ENCODE results near the gene NR2C1.
"Not testable (repeated sequence)": the region's sequence is repeated elsewhere in the genome, so short reads cannot be mapped to it uniquely, and the experiment has no call there.

Gene NR2C1

GRCh38 chr12:94998326-94998725 is 75.1 kb downstream of the NR2C1 start:
- Histone ChIP-seq H3K27ac (ENCODE audit: low read depth, low read length) (no peak overlapping the region), H3K4ac (ENCODE audit: low read depth, low read length) (no peak overlapping the region), H4K8ac (ENCODE audit: low read depth, low read length) (no peak overlapping the region), H2AK5ac (ENCODE audit: low read length) (no peak overlapping the region), H2BK120ac (ENCODE audit: low read depth, low read length) (no peak overlapping the region), H3K27me3 (ENCODE audit: insufficient read depth, low read length, poor library complexity) (no peaks in the 10 kb centered on the region), H3K18ac (ENCODE audit: low read length) (no peak overlapping the region), H3K79me2 (ENCODE audit: control insufficient read depth, insufficient read depth, low read length) (peaks cover 3% of the 10 kb centered on the region), H3K4me3 (ENCODE audit: low read length) (no peak overlapping the region), H3K36me3 (ENCODE audit: control insufficient read depth, insufficient read depth, low read length) (no peaks in the 10 kb centered on the region), H2BK5ac (ENCODE audit: low read length) (no peak overlapping the region), H3K9ac (ENCODE audit: low read length) (no peak overlapping the region), H2BK15ac (replicated peaks; ENCODE audit: low read depth) (no peak overlapping the region), H3K23ac (ENCODE audit: low read length) (no peak overlapping the region), H4K5ac (ENCODE audit: low read length) (no peak overlapping the region), H3K79me1 (ENCODE audit: low read length) (peaks cover 7% of the 10 kb centered on the region), H3K56ac (ENCODE audit: low read length) (no peak overlapping the region), H3K4me2 (ENCODE audit: low read length) (no peak overlapping the region), H3K4me1 (ENCODE audit: control insufficient read depth, low read depth, low read length) (no peaks in the 10 kb centered on the region)
- no CpG with 5 or more reads among the region's 4 CpGs for WGBS (ENCODE audit: extremely low coverage, insufficient coverage, low lambda C conversion rate)
- DNase-seq: no peak

GRCh38 chr12:94997726-94998125 is 75.7 kb downstream of the NR2C1 start:
- H3K79me2 ChIP-seq (ENCODE audit: control insufficient read depth, insufficient read depth, low read length): peaks cover 3% of the 10 kb centered on the region
- H3K4me3 ChIP-seq (ENCODE audit: low read length): no peak overlapping the region
- no peak overlapping the region for H3K4ac ChIP-seq (ENCODE audit: low read depth, low read length)
- H3K23ac ChIP-seq (ENCODE audit: low read length): no peak overlapping the region
- no peak overlapping the region for H2BK120ac ChIP-seq (ENCODE audit: low read depth, low read length)
- H4K8ac ChIP-seq (ENCODE audit: low read depth, low read length): no peak overlapping the region
- H2BK15ac ChIP-seq (replicated peaks; ENCODE audit: low read depth): no peak overlapping the region
- no peaks in the 10 kb centered on the region for H3K36me3 ChIP-seq (ENCODE audit: control insufficient read depth, insufficient read depth, low read length)
- no peak overlapping the region for H3K18ac ChIP-seq (ENCODE audit: low read length)
- H3K56ac ChIP-seq (ENCODE audit: low read length): no peak overlapping the region
- no peaks in the 10 kb centered on the region for H3K4me1 ChIP-seq (ENCODE audit: control insufficient read depth, low read depth, low read length)
- DNase-seq: no peak
- H3K4me2 ChIP-seq (ENCODE audit: low read length): no peak overlapping the region
- H2AK5ac ChIP-seq (ENCODE audit: low read length): no peak overlapping the region
- peaks cover 5% of the 10 kb centered on the region for H3K79me1 ChIP-seq (ENCODE audit: low read length)
- H4K5ac ChIP-seq (ENCODE audit: low read length): no peak overlapping the region
- no peak overlapping the region for H3K9ac ChIP-seq (ENCODE audit: low read length)
- no peak overlapping the region for H2BK5ac ChIP-seq (ENCODE audit: low read length)
- no peaks in the 10 kb centered on the region for H3K27me3 ChIP-seq (ENCODE audit: insufficient read depth, low read length, poor library complexity)
- H3K27ac ChIP-seq (ENCODE audit: low read depth, low read length): no peak overlapping the region

- Histone ChIP-seq H3K4me3 (ENCODE audit: low read length) (no peak overlapping the region), H4K8ac (ENCODE audit: low read depth, low read length) (no peak overlapping the region), H2AK5ac (ENCODE audit: low read length) (no peak overlapping the region), H2BK15ac (replicated peaks; ENCODE audit: low read depth) (no peak overlapping the region), H3K23ac (ENCODE audit: low read length) (no peak overlapping the region), H3K18ac (ENCODE audit: low read length) (no peak overlapping the region), H3K36me3 (ENCODE audit: control insufficient read depth, insufficient read depth, low read length) (no peaks in the 10 kb centered on the region), H3K56ac (ENCODE audit: low read length) (no peak overlapping the region), H2BK5ac (ENCODE audit: low read length) (no peak overlapping the region), H3K9ac (ENCODE audit: low read length) (no peak overlapping the region), H3K4ac (ENCODE audit: low read depth, low read length) (no peak overlapping the region), H3K79me1 (ENCODE audit: low read length) (peaks cover 5% of the 10 kb centered on the region), H3K79me2 (ENCODE audit: control insufficient read depth, insufficient read depth, low read length) (peaks cover 3% of the 10 kb centered on the region), H4K5ac (ENCODE audit: low read length) (no peak overlapping the region), H3K4me1 (ENCODE audit: control insufficient read depth, low read depth, low read length) (no peaks in the 10 kb centered on the region), H3K27ac (ENCODE audit: low read depth, low read length) (no peak overlapping the region), H3K27me3 (ENCODE audit: insufficient read depth, low read length, poor library complexity) (no peaks in the 10 kb centered on the region), H3K4me2 (ENCODE audit: low read length) (no peak overlapping the region), H2BK120ac (ENCODE audit: low read depth, low read length) (no peak overlapping the region)
- no peak for DNase-seq
- no CpG with 5 or more reads among the region's 6 CpGs for WGBS (ENCODE audit: extremely low coverage, insufficient coverage, low lambda C conversion rate)
Measured at GRCh38 chr12:94997061-94997460, 76.4 kb downstream of the NR2C1 start.

GRCh38 chr12:94994312-94994711 is 79.1 kb downstream of the NR2C1 start:
- no peak overlapping the region for H3K56ac ChIP-seq (ENCODE audit: low read length)
- H3K36me3 ChIP-seq (ENCODE audit: control insufficient read depth, insufficient read depth, low read length): no peaks in the 10 kb centered on the region
- no peaks in the 10 kb centered on the region for H3K4me1 ChIP-seq (ENCODE audit: control insufficient read depth, low read depth, low read length)
- no peak overlapping the region for H3K27ac ChIP-seq (ENCODE audit: low read depth, low read length)
- no peak for DNase-seq
- H4K5ac ChIP-seq (ENCODE audit: low read length): no peak overlapping the region
- no peak overlapping the region for H2AK5ac ChIP-seq (ENCODE audit: low read length)
- no peak overlapping the region for H3K4me3 ChIP-seq (ENCODE audit: low read length)
- H3K27me3 ChIP-seq (ENCODE audit: insufficient read depth, low read length, poor library complexity): no peaks in the 10 kb centered on the region
- no CpG with 5 or more reads among the region's 2 CpGs for WGBS (ENCODE audit: extremely low coverage, insufficient coverage, low lambda C conversion rate)
- H3K18ac ChIP-seq (ENCODE audit: low read length): no peak overlapping the region
- H3K79me1 ChIP-seq (ENCODE audit: low read length): peaks cover 5% of the 10 kb centered on the region
- H2BK15ac ChIP-seq (replicated peaks; ENCODE audit: low read depth): no peak overlapping the region
- no peak overlapping the region for H2BK120ac ChIP-seq (ENCODE audit: low read depth, low read length)
- no peak overlapping the region for H3K9ac ChIP-seq (ENCODE audit: low read length)
- H4K8ac ChIP-seq (ENCODE audit: low read depth, low read length): no peak overlapping the region
- peaks cover 3% of the 10 kb centered on the region for H3K79me2 ChIP-seq (ENCODE audit: control insufficient read depth, insufficient read depth, low read length)
- no peak overlapping the region for H2BK5ac ChIP-seq (ENCODE audit: low read length)
- no peak overlapping the region for H3K4me2 ChIP-seq (ENCODE audit: low read length)
- H3K23ac ChIP-seq (ENCODE audit: low read length): no peak overlapping the region
- H3K4ac ChIP-seq (ENCODE audit: low read depth, low read length): no peak overlapping the region

- H2BK120ac ChIP-seq (ENCODE audit: low read depth, low read length); H3K36me3 ChIP-seq (ENCODE audit: control insufficient read depth, insufficient read depth, low read length); H4K5ac ChIP-seq (ENCODE audit: low read length); H3K79me1 ChIP-seq (ENCODE audit: low read length); H3K4me1 ChIP-seq (ENCODE audit: control insufficient read depth, low read depth, low read length); H2AK5ac ChIP-seq (ENCODE audit: low read length); H3K23ac ChIP-seq (ENCODE audit: low read length); H3K56ac ChIP-seq (ENCODE audit: low read length); H3K27me3 ChIP-seq (ENCODE audit: insufficient read depth, low read length, poor library complexity); H3K27ac ChIP-seq (ENCODE audit: low read depth, low read length); H3K9ac ChIP-seq (ENCODE audit: low read length); H3K18ac ChIP-seq (ENCODE audit: low read length); H3K4me2 ChIP-seq (ENCODE audit: low read length); H3K4ac ChIP-seq (ENCODE audit: low read depth, low read length); H4K8ac ChIP-seq (ENCODE audit: low read depth, low read length); H2BK15ac ChIP-seq (replicated peaks; ENCODE audit: low read depth); H3K79me2 ChIP-seq (ENCODE audit: control insufficient read depth, insufficient read depth, low read length); H2BK5ac ChIP-seq (ENCODE audit: low read length); DNase-seq; H3K4me3 ChIP-seq (ENCODE audit: low read length): not testable (repeated sequence)
- WGBS (ENCODE audit: extremely low coverage, insufficient coverage, low lambda C conversion rate): no CpG with 5 or more reads among the region's 3 CpGs
Measured at GRCh38 chr12:94993855-94994254, 79.6 kb downstream of the NR2C1 start.

- no peak overlapping the region for H3K27ac ChIP-seq (ENCODE audit: low read depth, low read length)
- H2BK5ac ChIP-seq (ENCODE audit: low read length): no peak overlapping the region
- no peak for DNase-seq
- H3K56ac ChIP-seq (ENCODE audit: low read length): no peak overlapping the region
- no peak overlapping the region for H2BK120ac ChIP-seq (ENCODE audit: low read depth, low read length)
- H4K8ac ChIP-seq (ENCODE audit: low read depth, low read length): no peak overlapping the region
- H2AK5ac ChIP-seq (ENCODE audit: low read length): no peak overlapping the region
- WGBS (ENCODE audit: extremely low coverage, insufficient coverage, low lambda C conversion rate): no CpG with 5 or more reads among the region's 3 CpGs
- no peak overlapping the region for H3K4ac ChIP-seq (ENCODE audit: low read depth, low read length)
- H4K5ac ChIP-seq (ENCODE audit: low read length): no peak overlapping the region
- H3K79me2 ChIP-seq (ENCODE audit: control insufficient read depth, insufficient read depth, low read length): no peaks in the 10 kb centered on the region
- no peak overlapping the region for H2BK15ac ChIP-seq (replicated peaks; ENCODE audit: low read depth)
- H3K9ac ChIP-seq (ENCODE audit: low read length): no peak overlapping the region
- no peaks in the 10 kb centered on the region for H3K4me1 ChIP-seq (ENCODE audit: control insufficient read depth, low read depth, low read length)
- no peak overlapping the region for H3K4me3 ChIP-seq (ENCODE audit: low read length)
- H3K4me2 ChIP-seq (ENCODE audit: low read length): no peak overlapping the region
- no peaks in the 10 kb centered on the region for H3K79me1 ChIP-seq (ENCODE audit: low read length)
- H3K27me3 ChIP-seq (ENCODE audit: insufficient read depth, low read length, poor library complexity): no peaks in the 10 kb centered on the region
- H3K36me3 ChIP-seq (ENCODE audit: control insufficient read depth, insufficient read depth, low read length): no peaks in the 10 kb centered on the region
- no peak overlapping the region for H3K18ac ChIP-seq (ENCODE audit: low read length)
- H3K23ac ChIP-seq (ENCODE audit: low read length): no peak overlapping the region
Measured at GRCh38 chr12:94990222-94990621, 83.2 kb downstream of the NR2C1 start.
